Fibroblast of pulmonary artery (primary cell): ENCODE measurements around the gene RALGPS2.

Experiments used
- DNase-seq: peaks from one replicate; pipeline ENCODE4 v3.0.0-alpha.2; 2010; ENCODE audit warnings: low read depth
- H3K4me3 ChIP-seq: replicated peaks from 2 replicates; pipeline ENCODE4 v1.5.1; 2011; ENCODE audit warnings: low read depth, mild to moderate bottlenecking, control low read depth, low read length, moderate library complexity
- TF ChIP-seq, protein P1 (sequence below): IDR thresholded peaks from 2 replicates; pipeline ENCODE4 v1.5.1; 2011; ENCODE audit warnings: mild to moderate bottlenecking, control low read depth, low read length, inconsistent platforms; ENCODE audit errors: missing control alignments

RALGPS2 gene

DNA sequence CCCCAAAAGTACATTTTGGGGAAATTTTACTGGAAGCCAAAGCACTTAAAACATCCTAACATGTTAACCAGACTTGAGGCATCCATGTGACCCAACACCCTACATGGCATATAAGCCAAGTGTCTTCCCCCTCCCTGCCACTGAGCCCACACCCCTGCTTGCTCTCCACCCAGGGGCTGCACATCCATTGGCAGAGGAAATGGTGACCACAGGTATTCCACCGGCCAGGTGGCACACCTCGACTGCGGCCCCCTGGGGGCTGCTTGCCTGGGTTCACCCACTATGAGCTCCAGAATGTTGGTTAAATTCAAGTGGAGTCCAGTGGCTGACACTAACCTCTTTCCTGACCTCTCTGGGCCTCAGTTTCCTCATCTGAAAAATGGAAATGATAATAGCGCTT lies 236.3 kb downstream of the RALGPS2 start:
- H3K4me3 ChIP-seq, result no peak overlapping the region
- TF ChIP-seq, protein P1, sequence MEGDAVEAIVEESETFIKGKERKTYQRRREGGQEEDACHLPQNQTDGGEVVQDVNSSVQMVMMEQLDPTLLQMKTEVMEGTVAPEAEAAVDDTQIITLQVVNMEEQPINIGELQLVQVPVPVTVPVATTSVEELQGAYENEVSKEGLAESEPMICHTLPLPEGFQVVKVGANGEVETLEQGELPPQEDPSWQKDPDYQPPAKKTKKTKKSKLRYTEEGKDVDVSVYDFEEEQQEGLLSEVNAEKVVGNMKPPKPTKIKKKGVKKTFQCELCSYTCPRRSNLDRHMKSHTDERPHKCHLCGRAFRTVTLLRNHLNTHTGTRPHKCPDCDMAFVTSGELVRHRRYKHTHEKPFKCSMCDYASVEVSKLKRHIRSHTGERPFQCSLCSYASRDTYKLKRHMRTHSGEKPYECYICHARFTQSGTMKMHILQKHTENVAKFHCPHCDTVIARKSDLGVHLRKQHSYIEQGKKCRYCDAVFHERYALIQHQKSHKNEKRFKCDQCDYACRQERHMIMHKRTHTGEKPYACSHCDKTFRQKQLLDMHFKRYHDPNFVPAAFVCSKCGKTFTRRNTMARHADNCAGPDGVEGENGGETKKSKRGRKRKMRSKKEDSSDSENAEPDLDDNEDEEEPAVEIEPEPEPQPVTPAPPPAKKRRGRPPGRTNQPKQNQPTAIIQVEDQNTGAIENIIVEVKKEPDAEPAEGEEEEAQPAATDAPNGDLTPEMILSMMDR, result no peak
- no peak for DNase-seq

DNA sequence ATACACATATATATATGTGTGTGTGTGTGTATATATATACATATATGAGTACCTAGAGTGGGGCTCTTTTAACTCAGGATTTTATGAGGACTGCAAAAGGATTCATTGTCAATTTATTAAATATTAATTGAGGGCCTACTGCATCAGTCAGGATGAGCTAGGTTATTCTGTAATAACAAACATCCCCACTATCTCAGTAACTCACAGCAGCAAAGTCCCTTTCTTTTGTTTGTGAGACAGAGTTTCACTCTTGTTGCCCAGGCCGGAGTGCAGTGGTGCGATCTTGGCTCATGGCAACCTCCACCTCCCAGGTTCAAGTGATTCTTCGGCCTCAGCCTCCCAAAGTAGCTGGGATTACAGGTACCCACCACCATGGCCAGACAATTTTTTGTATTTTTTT lies 236.8 kb downstream of the RALGPS2 start:
- H3K4me3 ChIP-seq, result no peak overlapping the region
- no peak for DNase-seq
- TF ChIP-seq, protein P1, result no peak

DNA sequence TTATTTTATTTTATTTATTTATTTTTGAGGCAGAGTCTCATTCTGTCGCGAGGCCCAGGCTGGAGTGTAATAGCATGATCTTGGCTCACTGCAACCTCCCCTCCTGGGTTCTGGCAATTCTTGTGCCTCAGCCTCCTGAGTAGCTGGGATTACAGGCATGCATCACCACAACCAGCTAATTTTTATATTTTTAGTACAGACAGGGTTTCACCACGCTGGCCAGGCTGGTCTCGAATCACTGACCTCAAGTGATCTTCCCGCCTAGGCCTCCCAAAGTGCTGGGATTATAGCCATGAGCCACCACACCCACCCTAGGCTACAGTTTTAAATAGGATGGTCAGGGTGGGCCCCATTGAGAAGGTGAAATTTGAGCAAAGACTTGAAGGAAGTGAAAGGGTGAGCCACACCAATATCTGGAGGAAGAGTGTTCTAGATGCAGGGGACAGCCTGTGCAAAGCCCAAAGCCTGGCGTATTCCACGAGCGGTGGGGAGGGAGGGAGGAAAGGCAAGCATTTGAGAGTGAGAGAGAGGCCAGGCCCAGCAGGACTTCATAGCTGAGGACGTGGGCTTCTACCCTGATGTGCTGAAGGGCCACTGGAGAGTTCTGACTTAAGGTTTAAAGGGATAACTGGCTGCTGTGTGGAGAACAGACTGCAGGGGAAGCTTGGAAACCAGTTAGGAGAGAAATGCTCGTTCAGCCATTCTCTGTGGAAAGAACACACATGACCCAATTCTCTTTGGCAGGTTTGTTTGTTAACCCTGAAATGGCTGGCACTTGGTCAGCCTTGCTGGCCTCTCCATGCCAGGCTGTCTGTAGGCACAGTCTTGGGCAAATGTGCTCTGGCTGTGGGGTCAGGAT lies 238.0 kb downstream of the RALGPS2 start:
- no peak for DNase-seq
- TF ChIP-seq, protein P1, result no peak
- H3K4me3 ChIP-seq, result no peak overlapping the region

DNA sequence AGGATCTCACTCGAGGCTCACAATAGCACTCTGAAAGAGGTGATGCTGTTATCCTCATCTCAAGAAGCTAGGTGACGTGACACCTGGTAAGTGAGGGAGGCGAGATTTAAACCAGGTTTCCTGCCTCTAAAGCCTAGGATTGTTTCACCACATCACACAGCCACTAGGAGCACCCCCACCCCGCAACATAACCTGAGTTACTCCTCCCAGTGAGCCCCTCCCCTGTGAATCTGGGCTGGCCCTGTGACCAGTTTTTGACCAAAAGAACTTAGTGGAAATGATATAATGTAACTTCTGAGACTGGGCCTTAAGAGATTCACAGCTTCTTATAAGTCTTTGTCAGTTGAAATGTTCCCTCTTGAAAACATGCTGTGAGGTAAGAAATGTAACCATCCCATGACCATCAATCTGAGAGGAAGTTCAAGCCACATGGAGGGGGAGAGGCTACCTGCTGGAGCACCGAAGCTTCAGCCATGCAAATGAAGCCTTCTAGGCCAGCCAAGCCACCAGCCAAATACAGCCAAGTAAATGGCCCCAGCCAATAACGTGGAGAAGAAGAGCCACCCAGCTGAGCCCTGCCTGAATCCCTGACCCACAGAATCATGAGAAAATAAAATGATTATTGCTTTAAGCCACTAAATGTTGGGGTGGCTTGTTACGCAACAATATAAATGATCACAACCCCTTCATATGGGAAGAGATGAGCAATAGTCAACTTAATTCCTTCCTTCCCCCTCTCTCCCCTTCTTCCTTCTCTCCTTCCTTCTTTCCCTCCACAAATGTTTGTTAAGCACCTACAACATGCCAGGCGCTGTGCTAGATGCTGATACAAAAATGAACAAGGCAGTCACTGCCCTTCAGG lies 239.7 kb downstream of the RALGPS2 start:
- no peak overlapping the region for H3K4me3 ChIP-seq
- TF ChIP-seq, protein P1, result no peak
- no peak for DNase-seq

DNA sequence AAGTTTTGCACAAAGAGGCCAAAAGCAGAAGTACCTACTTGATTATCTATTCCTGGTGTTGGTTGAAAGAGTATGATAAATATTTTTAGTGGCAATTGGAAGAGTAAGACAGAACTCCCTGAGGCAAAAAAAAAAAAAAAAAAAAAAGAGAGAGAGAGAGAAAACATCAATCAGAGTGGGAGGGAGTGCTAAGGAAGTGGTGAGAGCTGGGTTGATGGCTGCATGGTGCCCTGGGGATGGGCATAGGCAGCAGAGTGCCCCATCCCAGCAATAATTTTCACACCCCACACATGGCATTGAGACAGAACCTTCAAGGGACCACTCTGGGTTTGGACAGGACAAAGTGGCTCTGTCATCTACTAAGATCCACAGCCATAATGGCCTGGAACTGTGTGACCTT lies 241.3 kb downstream of the RALGPS2 start:
- TF ChIP-seq, protein P1, result no peak
- no peak for DNase-seq
- H3K4me3 ChIP-seq, result no peak overlapping the region

DNA sequence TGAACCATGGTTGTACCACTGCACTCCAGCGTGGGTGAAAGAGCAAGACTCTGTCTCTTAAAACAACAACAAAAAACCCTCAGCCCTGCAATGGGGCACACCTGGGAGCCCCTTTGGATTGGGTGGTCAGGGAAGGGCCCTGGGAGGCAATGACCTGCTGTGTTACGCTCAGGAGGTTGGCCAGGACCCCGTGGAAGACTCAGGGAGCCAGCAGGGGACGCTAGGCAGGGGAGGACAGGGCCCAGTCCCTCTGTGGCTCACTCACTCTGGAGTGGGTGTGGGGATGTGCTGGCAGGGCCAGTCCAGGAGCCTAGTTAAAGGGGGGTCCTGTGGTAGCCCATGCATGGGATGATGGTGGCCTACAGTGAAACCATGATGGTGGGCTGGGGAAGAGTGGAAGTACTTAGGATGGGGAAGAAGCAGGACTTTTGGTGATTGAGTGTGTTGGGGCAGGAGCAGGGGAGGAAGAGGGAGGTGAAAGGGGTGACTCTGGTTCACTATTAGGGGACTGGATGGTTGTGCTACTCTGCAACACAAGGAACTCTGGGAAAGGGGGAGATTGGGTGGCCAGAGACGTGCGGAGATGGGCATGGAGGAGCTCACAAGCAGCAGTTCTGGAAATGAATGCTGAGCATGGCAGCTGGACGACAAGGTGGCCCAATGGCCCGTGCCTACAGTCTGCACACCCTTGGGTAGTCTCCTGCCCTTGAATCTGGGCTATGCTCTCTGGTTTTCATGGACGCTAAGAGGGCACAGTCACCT lies 244.4 kb downstream of the RALGPS2 start:
- H3K4me3 ChIP-seq, result no peak overlapping the region
- TF ChIP-seq, protein P1, result no peak

More for the DNA sequence above, 244.4 kb downstream of the RALGPS2 start:
- no peak for DNase-seq
